Ishikawa (cell line): ENCODE measurements around the gene ARHGEF7.

ENCODE experiments used
- CREB1 ChIP-seq: IDR thresholded peaks from 2 replicates; pipeline ENCODE4 v1.6.1; 2012; ENCODE audit warnings: low read depth
- EP300 ChIP-seq: IDR thresholded peaks from 2 replicates; pipeline ENCODE4 v1.6.1; 2012; ENCODE audit warnings: borderline replicate concordance
- MAX ChIP-seq: IDR thresholded peaks from 2 replicates; pipeline ENCODE4 v1.6.1; 2012
- RAD21 ChIP-seq: IDR thresholded peaks from 2 replicates; pipeline ENCODE4 v1.6.1; 2012; ENCODE audit warnings: low read depth
- YY1 ChIP-seq: IDR thresholded peaks from 2 replicates; pipeline ENCODE4 v1.6.1; 2012; ENCODE audit warnings: low read depth

GRCh38 chr13:111287201-111287600, 172.1 kb downstream of the ARHGEF7 start:
- TF ChIP-seq CREB1 (no peak), RAD21 (no peak), YY1 (no peak), EP300 (no peak), MAX (no peak)
